OCI-LY1 (cell line): ENCODE measurements around the gene PRRT1.

Source experiments
- EZH2 ChIP-seq: fragments of 200-600 bp; sonication (generic), shearing (Covaris generic); IDR thresholded peaks from 2 replicates; pipeline ENCODE4 v1.8.0; 2017; ENCODE audit warnings: borderline replicate concordance, mixed run types, mild to moderate bottlenecking, antibody characterized with exemption, low read length, moderate library complexity, mixed read lengths
- TF ChIP-seq, protein P1 (sequence below): fragments of 200-600 bp; sonication (generic), shearing (Covaris generic); IDR thresholded peaks from 2 replicates; pipeline ENCODE4 v1.5.1; 2017; ENCODE audit warnings: mild to moderate bottlenecking, antibody characterized with exemption, low read length, moderate library complexity, mixed read lengths

DNA sequence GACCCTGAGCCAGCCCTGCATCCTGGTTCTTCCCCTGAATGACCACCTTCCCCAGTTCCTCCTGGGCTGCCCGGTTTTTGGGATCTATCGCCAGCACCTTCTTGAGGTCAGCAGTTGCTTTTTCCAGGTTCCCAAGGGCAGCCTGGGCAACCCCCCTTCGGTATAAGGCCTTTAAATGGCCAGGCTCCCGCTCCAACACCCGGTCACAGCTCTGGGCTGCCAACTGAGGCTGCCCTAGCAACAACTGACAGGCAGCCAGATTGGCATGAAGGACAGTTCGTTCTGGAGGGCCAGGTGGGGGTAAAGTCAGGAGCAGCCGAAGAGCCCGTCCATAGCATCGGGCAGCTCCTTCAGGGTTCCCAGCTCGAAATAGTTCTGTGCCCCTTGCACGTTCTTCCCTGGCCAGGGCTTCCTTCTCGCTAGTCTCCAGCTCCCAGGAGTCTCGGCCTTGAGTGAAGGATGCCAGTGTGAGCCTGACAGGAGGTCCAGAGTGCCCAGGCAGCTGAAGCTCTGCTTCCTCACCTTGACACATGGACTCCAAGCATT is 22.9 kb downstream of the PRRT1 start:
- TF ChIP-seq, protein P1, sequence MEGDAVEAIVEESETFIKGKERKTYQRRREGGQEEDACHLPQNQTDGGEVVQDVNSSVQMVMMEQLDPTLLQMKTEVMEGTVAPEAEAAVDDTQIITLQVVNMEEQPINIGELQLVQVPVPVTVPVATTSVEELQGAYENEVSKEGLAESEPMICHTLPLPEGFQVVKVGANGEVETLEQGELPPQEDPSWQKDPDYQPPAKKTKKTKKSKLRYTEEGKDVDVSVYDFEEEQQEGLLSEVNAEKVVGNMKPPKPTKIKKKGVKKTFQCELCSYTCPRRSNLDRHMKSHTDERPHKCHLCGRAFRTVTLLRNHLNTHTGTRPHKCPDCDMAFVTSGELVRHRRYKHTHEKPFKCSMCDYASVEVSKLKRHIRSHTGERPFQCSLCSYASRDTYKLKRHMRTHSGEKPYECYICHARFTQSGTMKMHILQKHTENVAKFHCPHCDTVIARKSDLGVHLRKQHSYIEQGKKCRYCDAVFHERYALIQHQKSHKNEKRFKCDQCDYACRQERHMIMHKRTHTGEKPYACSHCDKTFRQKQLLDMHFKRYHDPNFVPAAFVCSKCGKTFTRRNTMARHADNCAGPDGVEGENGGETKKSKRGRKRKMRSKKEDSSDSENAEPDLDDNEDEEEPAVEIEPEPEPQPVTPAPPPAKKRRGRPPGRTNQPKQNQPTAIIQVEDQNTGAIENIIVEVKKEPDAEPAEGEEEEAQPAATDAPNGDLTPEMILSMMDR, result no peak
- no peak for TF ChIP-seq EZH2
